MM.1S (cell line): Measurements from ENCODE around the gene SPDYE4.

ENCODE experiments used
- DNase-seq: peaks from one replicate; pipeline ENCODE4 v3.0.0-alpha.2; 2015
- H2AFZ ChIP-seq: fragments of 300-600 bp; sonication (generic); 2 replicates; pipeline ENCODE4 v1.6.0; 2016; ENCODE audit warnings: antibody characterized with exemption, low read length
- H3F3A ChIP-seq: fragments of 300-600 bp; sonication (generic); 2 replicates; pipeline ENCODE4 v1.6.1; 2016; ENCODE audit warnings: mild to moderate bottlenecking, antibody characterized with exemption, low read length, moderate library complexity, mixed read lengths; ENCODE audit not compliant: insufficient read depth
- H3K27ac ChIP-seq: fragments of 300-600 bp; sonication (generic); 2 replicates; pipeline ENCODE4 v1.5.1; 2016; ENCODE audit warnings: mild to moderate bottlenecking, low read length
- H3K27me3 ChIP-seq: fragments of 300-600 bp; sonication (generic); replicated peaks from 2 replicates; pipeline ENCODE4 v1.6.0; 2016; ENCODE audit warnings: low read length; ENCODE audit not compliant: insufficient read depth
- H3K36me3 ChIP-seq: fragments of 300-600 bp; sonication (generic); replicated peaks from 2 replicates; pipeline ENCODE4 v1.6.1; 2016; ENCODE audit warnings: mild to moderate bottlenecking, low read length, mixed read lengths; ENCODE audit not compliant: insufficient read depth
- H3K4me1 ChIP-seq: fragments of 300-600 bp; sonication (generic); 2 replicates; pipeline ENCODE4 v1.6.1; 2016; ENCODE audit warnings: low read length, mixed read lengths
- H3K4me2 ChIP-seq: fragments of 300-600 bp; sonication (generic); 2 replicates; pipeline ENCODE4 v1.6.0; 2016; ENCODE audit warnings: low read depth, low read length
- H3K4me3 ChIP-seq: fragments of 300-600 bp; sonication (generic); 2 replicates; pipeline ENCODE4 v1.5.1; 2016; ENCODE audit warnings: low read length, mixed read lengths
- H3K79me2 ChIP-seq: fragments of 300-600 bp; sonication (generic); 2 replicates; pipeline ENCODE4 v1.6.1; 2016; ENCODE audit warnings: mixed run types, low read length, mixed read lengths
- H3K9ac ChIP-seq: fragments of 300-600 bp; sonication (generic); 2 replicates; pipeline ENCODE4 v1.6.1; 2016; ENCODE audit warnings: low read length, mixed read lengths
- H3K9me2 ChIP-seq: fragments of 300-600 bp; sonication (generic); replicated peaks from 2 replicates; pipeline ENCODE4 v1.6.1; 2016; ENCODE audit warnings: mild to moderate bottlenecking, low read length, mixed read lengths; ENCODE audit not compliant: insufficient read depth
- H3K9me3 ChIP-seq: fragments of 300-600 bp; sonication (generic); replicated peaks from 2 replicates; pipeline ENCODE4 v1.6.1; 2016; ENCODE audit warnings: mild to moderate bottlenecking, low read length, mixed read lengths; ENCODE audit not compliant: insufficient read depth
- H4K20me1 ChIP-seq: fragments of 300-600 bp; sonication (generic); 2 replicates; pipeline ENCODE4 v1.6.1; 2016; ENCODE audit warnings: mild to moderate bottlenecking, low read length, moderate library complexity, mixed read lengths; ENCODE audit not compliant: insufficient read depth
- EZH2 ChIP-seq: fragments of 300-600 bp; sonication (generic); optimal IDR thresholded peaks from 2 replicates; pipeline ENCODE3; 2017; ENCODE audit warnings: low read depth, mild to moderate bottlenecking, antibody characterized with exemption, low read length, mixed read lengths
- EZH2phosphoT487 ChIP-seq: fragments of 300-600 bp; sonication (generic); IDR thresholded peaks from 2 replicates; pipeline ENCODE4 v1.6.1; 2018; ENCODE audit warnings: antibody characterized with exemption, low read length
- TF ChIP-seq, protein P1 (sequence below): fragments of 300-600 bp; sonication (generic); IDR thresholded peaks from 2 replicates; pipeline ENCODE4 v1.5.1; 2016; ENCODE audit warnings: antibody characterized with exemption, low read length, mixed read lengths

Gene SPDYE4

DNA sequence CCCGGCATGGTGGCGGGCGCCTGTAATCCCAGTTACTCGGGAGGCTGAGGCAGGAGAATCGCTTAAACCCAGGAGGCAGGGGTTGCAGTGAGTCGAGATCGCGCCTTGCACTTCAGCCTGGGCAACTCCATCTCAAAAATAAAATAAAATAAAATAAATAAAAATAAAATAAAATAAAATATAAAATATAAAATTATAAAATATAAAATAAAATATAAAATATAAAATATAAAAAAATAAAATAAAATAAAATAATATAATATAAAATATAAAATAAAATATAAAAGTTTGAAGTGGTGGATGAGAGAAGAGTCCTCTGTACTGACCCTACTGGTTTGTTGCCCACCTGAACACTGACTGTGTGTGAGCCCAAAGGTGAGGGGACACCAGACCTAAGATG lies 28.9 kb downstream of the SPDYE4 start:
- DNase-seq = no peak
- H3K9me2 ChIP-seq = no peaks in the 10 kb centered on the region
- no peak overlapping the region for H3K4me3 ChIP-seq
- H3K4me2 ChIP-seq = no peak overlapping the region
- no peak overlapping the region for H3K27ac ChIP-seq
- H3K79me2 ChIP-seq = no peaks in the 10 kb centered on the region
- H2AFZ ChIP-seq = no peak overlapping the region
- H3K9ac ChIP-seq = no peak overlapping the region
- no peaks in the 10 kb centered on the region for H3K9me3 ChIP-seq
- H4K20me1 ChIP-seq = no peaks in the 10 kb centered on the region
- H3F3A ChIP-seq = no peaks in the 10 kb centered on the region
- H3K36me3 ChIP-seq = no peaks in the 10 kb centered on the region
- TF ChIP-seq EZH2phosphoT487 (no peak), EZH2 (no peak)
- TF ChIP-seq, protein P1, sequence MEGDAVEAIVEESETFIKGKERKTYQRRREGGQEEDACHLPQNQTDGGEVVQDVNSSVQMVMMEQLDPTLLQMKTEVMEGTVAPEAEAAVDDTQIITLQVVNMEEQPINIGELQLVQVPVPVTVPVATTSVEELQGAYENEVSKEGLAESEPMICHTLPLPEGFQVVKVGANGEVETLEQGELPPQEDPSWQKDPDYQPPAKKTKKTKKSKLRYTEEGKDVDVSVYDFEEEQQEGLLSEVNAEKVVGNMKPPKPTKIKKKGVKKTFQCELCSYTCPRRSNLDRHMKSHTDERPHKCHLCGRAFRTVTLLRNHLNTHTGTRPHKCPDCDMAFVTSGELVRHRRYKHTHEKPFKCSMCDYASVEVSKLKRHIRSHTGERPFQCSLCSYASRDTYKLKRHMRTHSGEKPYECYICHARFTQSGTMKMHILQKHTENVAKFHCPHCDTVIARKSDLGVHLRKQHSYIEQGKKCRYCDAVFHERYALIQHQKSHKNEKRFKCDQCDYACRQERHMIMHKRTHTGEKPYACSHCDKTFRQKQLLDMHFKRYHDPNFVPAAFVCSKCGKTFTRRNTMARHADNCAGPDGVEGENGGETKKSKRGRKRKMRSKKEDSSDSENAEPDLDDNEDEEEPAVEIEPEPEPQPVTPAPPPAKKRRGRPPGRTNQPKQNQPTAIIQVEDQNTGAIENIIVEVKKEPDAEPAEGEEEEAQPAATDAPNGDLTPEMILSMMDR = no peak
- no peaks in the 10 kb centered on the region for H3K27me3 ChIP-seq
- peaks cover 6% of the 10 kb centered on the region for H3K4me1 ChIP-seq

- Histone ChIP-seq H4K20me1 (no peaks in the 10 kb centered on the region), H3K27me3 (no peaks in the 10 kb centered on the region), H3K4me1 (peaks cover 6% of the 10 kb centered on the region), H3K4me2 (no peak overlapping the region), H3K9me2 (no peaks in the 10 kb centered on the region), H3K9me3 (no peaks in the 10 kb centered on the region), H3K9ac (no peak overlapping the region), H3K79me2 (no peaks in the 10 kb centered on the region), H2AFZ (no peak overlapping the region), H3K36me3 (no peaks in the 10 kb centered on the region), H3F3A (no peaks in the 10 kb centered on the region), H3K4me3 (no peak overlapping the region), H3K27ac (no peak overlapping the region)
- DNase-seq = no peak
- TF ChIP-seq EZH2phosphoT487 = no peak
Observed at GRCh38 chr17:8728971-8729370, 29.4 kb downstream of the SPDYE4 start.

- H3K4me3 ChIP-seq = no peak overlapping the region
- TF ChIP-seq EZH2 (no peak), EZH2phosphoT487 (no peak)
- TF ChIP-seq, protein P1 = no peak
- no peak overlapping the region for H2AFZ ChIP-seq
- H3K4me1 ChIP-seq = peaks cover 6% of the 10 kb centered on the region
- no peaks in the 10 kb centered on the region for H3K79me2 ChIP-seq
- no peak overlapping the region for H3K4me2 ChIP-seq
- H4K20me1 ChIP-seq = no peaks in the 10 kb centered on the region
- H3K27ac ChIP-seq = no peak overlapping the region
- no peaks in the 10 kb centered on the region for H3F3A ChIP-seq
- no peaks in the 10 kb centered on the region for H3K9me2 ChIP-seq
- no peak for DNase-seq
- H3K9me3 ChIP-seq = no peaks in the 10 kb centered on the region
- no peaks in the 10 kb centered on the region for H3K27me3 ChIP-seq
- no peak overlapping the region for H3K9ac ChIP-seq
- H3K36me3 ChIP-seq = no peaks in the 10 kb centered on the region
Observed at GRCh38 chr17:8728251-8728938, 30.0 kb downstream of the SPDYE4 start.

GRCh38 chr17:8726941-8727555 lies 31.3 kb downstream of the SPDYE4 start:
- H3K36me3 ChIP-seq = no peaks in the 10 kb centered on the region
- TF ChIP-seq EZH2 (no peak), EZH2phosphoT487 (no peak)
- TF ChIP-seq, protein P1 = no peak
- H3F3A ChIP-seq = no peaks in the 10 kb centered on the region
- no peak overlapping the region for H2AFZ ChIP-seq
- H3K4me1 ChIP-seq = no peaks in the 10 kb centered on the region
- H3K9me2 ChIP-seq = no peaks in the 10 kb centered on the region
- H3K27me3 ChIP-seq = no peaks in the 10 kb centered on the region
- no peaks in the 10 kb centered on the region for H3K9me3 ChIP-seq
- no peak overlapping the region for H3K4me3 ChIP-seq
- H3K79me2 ChIP-seq = no peaks in the 10 kb centered on the region
- H3K9ac ChIP-seq = no peak overlapping the region
- no peak overlapping the region for H3K4me2 ChIP-seq
- no peak overlapping the region for H3K27ac ChIP-seq
- H4K20me1 ChIP-seq = no peaks in the 10 kb centered on the region
- DNase-seq = no peak
